Hepatocyte (in vitro differentiated cells): ENCODE data around the gene WDFY4.

Source experiments
- CTCF ChIP-seq: fragments of 200-600 bp; sonication (generic); IDR thresholded peaks from 2 replicates; pipeline ENCODE4 v1.5.1; 2016; ENCODE audit warnings: antibody characterized with exemption, mild to moderate bottlenecking; ENCODE audit not compliant: poor library complexity
- EZH2 ChIP-seq: fragments of 200-600 bp; sonication (generic); IDR thresholded peaks from 2 replicates; pipeline ENCODE4 v1.6.1; 2016; ENCODE audit warnings: antibody characterized with exemption, mild to moderate bottlenecking, borderline replicate concordance
- EZH2phosphoT487 ChIP-seq: fragments of 200-600 bp; sonication (generic); IDR thresholded peaks from one replicate; pipeline ENCODE4 v1.6.1; 2018; ENCODE audit warnings: antibody characterized with exemption, mild to moderate bottlenecking, low read depth, moderate library complexity; ENCODE audit not compliant: unreplicated experiment, severe bottlenecking

GRCh38 chr10:48710647-48711275 is 26.1 kb downstream of the WDFY4 start:
- no peak for TF ChIP-seq EZH2
- no peak for TF ChIP-seq CTCF
- no peak for TF ChIP-seq EZH2phosphoT487
